Coronary artery (tissue), 2 donors: ENCODE results near the gene CPO.

ENCODE experiments used
- DNase-seq: peaks from one replicate; pipeline ENCODE4 v3.0.0-alpha.2; 2017; ENCODE audit warnings: low spot score
- H3K27ac ChIP-seq, 2 donors: fragments of 200-600 bp; sonication (generic); one replicate each; pipeline ENCODE4 v1.5.1; 2016 to 2019
- H3K4me3 ChIP-seq: fragments of 200-600 bp; sonication (generic); 2 replicates; pipeline ENCODE4 v1.5.1; 2016; ENCODE audit warnings: mild to moderate bottlenecking, moderate library complexity
- CTCF ChIP-seq: fragments of 200-600 bp; sonication (generic); IDR thresholded peaks from one replicate; pipeline ENCODE4 v1.5.1; 2019; ENCODE audit warnings: antibody characterized with exemption

Gene CPO

GRCh38 chr2:206971805-206972204, 32.5 kb downstream of the CPO start:
- Histone ChIP-seq H3K4me3 (no peak overlapping the region), H3K27ac (no peak overlapping the region)
- TF ChIP-seq CTCF: no peak
- DNase-seq: no peak

- H3K4me3 ChIP-seq: no peak overlapping the region
- no peak for TF ChIP-seq CTCF
- no peak for DNase-seq
- no peak overlapping the region for H3K27ac ChIP-seq
Observed at GRCh38 chr2:206974551-206974950, 35.2 kb downstream of the CPO start.

- no peak for TF ChIP-seq CTCF
- H3K27ac ChIP-seq: no peak overlapping the region
- no peak overlapping the region for H3K4me3 ChIP-seq
- DNase-seq: no peak
Observed at GRCh38 chr2:206978746-206979145, 39.4 kb downstream of the CPO start.

- no peak for DNase-seq
- no peak for TF ChIP-seq CTCF
- no peak overlapping the region for H3K4me3 ChIP-seq
- no peak overlapping the region for H3K27ac ChIP-seq
Observed at GRCh38 chr2:206979365-206979764, 40.0 kb downstream of the CPO start.

- TF ChIP-seq CTCF: no peak
- H3K4me3 ChIP-seq: no peak overlapping the region
- H3K27ac ChIP-seq: no peak overlapping the region
- DNase-seq: no peak
Observed at GRCh38 chr2:206979922-206980321, 40.6 kb downstream of the CPO start.

- Histone ChIP-seq H3K4me3 (no peak overlapping the region), H3K27ac (no peak overlapping the region)
- TF ChIP-seq CTCF: no peak
- DNase-seq: no peak
Observed at GRCh38 chr2:206980413-206980812, 41.1 kb downstream of the CPO start.

GRCh38 chr2:206981086-206981674, 41.9 kb downstream of the CPO start:
- no peak for DNase-seq
- Histone ChIP-seq H3K27ac (no peak overlapping the region), H3K4me3 (no peak overlapping the region)
- TF ChIP-seq CTCF: no peak
